Stimulated activated CD4-positive, alpha-beta T cell treated with anti-CD3 and anti-CD28 coated beads, Interleukin-4, amount 100 ng/mL, for 4 hours (primary cell): ENCODE measurements around the gene ASXL2.
"Not testable (repeated sequence)": the region's sequence is repeated elsewhere in the genome, so short reads cannot be mapped to it uniquely, and the experiment has no call there.

Experiments
- DNase-seq, 2 experiments: peaks; one replicate each; pipeline ENCODE4 v3.0.0-alpha.2; 2020

Gene ASXL2

GRCh38 chr2:25725877-25726276, 152.4 kb downstream of the ASXL2 start:
- DNase-seq = no peak

GRCh38 chr2:25724756-25725155, 153.5 kb downstream of the ASXL2 start:
- DNase-seq = no peak

- no peak for DNase-seq
These were observed 156.1 kb downstream of the ASXL2 start for GRCh38 chr2:25722224-25722623.

- no peak for DNase-seq
These were observed 157.7 kb downstream of the ASXL2 start for GRCh38 chr2:25720575-25720974.

- DNase-seq = no peak
These were observed 163.5 kb downstream of the ASXL2 start for GRCh38 chr2:25714740-25715139.

- no peak for DNase-seq
These were observed 165.8 kb downstream of the ASXL2 start for GRCh38 chr2:25712455-25712854.

GRCh38 chr2:25711675-25712354, 166.5 kb downstream of the ASXL2 start:
- no peak for DNase-seq

GRCh38 chr2:25710750-25711149, 167.5 kb downstream of the ASXL2 start:
- no peak for DNase-seq

GRCh38 chr2:25709349-25709748, 168.9 kb downstream of the ASXL2 start:
- DNase-seq = no peak

- no peak for DNase-seq
These were observed 170.2 kb downstream of the ASXL2 start for GRCh38 chr2:25707927-25708590.

- not testable (repeated sequence) for DNase-seq
These were observed 172.7 kb downstream of the ASXL2 start for GRCh38 chr2:25705575-25705974.

- DNase-seq = no peak
These were observed 176.5 kb downstream of the ASXL2 start for GRCh38 chr2:25701801-25702200.

GRCh38 chr2:25700221-25700660, 178.0 kb downstream of the ASXL2 start:
- DNase-seq = peak in 1 of 2 experiments; percentile 15

- no peak for DNase-seq
These were observed 179.1 kb downstream of the ASXL2 start for GRCh38 chr2:25699216-25699615.

- DNase-seq = no peak
These were observed 179.5 kb downstream of the ASXL2 start for GRCh38 chr2:25698752-25699151.

- DNase-seq = no peak
These were observed 180.5 kb downstream of the ASXL2 start for GRCh38 chr2:25697559-25698341.

- DNase-seq = no peak
These were observed 185.4 kb downstream of the ASXL2 start for GRCh38 chr2:25692737-25693445.

- DNase-seq = no peak
These were observed 186.1 kb downstream of the ASXL2 start for GRCh38 chr2:25692143-25692542.

GRCh38 chr2:25690058-25690457, 188.2 kb downstream of the ASXL2 start:
- no peak for DNase-seq

GRCh38 chr2:25688236-25688635, 190.1 kb downstream of the ASXL2 start:
- no peak for DNase-seq

GRCh38 chr2:25685741-25686140, 192.5 kb downstream of the ASXL2 start:
- DNase-seq = no peak

GRCh38 chr2:25684577-25685473, 193.5 kb downstream of the ASXL2 start:
- DNase-seq = peak in 1 of 2 experiments; percentile 42
